Brain pericyte (primary cell): Measurements from ENCODE around the gene SMPD3.

Experiments used
- DNase-seq: peaks from one replicate; pipeline ENCODE4 v3.0.0-alpha.2; 2012; ENCODE audit warnings: low read depth, low spot score

The SMPD3 gene

GRCh38 chr16:68472581-68472980 is 24.3 kb upstream of the SMPD3 start:
- DNase-seq, result no peak

DNA sequence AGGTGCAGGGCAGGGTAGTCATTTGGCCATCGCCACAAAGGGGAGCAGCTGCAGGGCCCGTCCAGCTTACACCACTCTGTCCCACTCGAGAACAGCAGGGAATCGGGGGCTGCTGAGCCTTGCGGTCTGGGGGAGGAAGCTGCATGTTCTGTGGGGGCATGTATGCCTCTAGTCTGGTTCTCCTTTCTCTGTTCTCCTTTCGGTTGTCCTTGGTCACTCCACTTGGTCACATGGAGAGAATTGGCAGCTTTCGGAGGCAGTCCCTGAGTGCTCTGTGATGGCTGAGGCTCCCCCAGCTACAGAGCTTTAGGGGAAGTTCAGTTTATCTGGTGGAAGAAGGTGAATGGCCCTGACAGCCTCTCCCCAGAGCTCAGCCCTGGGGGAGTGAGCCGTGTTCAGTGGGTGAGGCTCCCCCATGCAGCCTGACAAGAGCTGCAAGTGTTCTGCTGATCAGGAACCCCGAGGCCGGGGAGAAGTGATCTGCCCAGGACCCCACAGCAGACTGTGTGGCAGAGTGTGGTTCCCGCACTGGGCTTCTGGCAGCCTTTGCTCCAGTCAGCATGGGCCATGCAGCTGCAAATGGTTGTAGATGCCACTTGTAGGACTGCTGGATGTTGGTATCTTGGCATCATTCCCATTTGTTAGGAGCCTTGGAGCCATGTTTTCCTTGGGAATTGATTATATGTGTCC is 22.3 kb upstream of the SMPD3 start:
- no peak for DNase-seq

- no peak for DNase-seq
These were observed 21.6 kb upstream of the SMPD3 start for GRCh38 chr16:68469796-68470460.

GRCh38 chr16:68468842-68469241 is 20.5 kb upstream of the SMPD3 start:
- no peak for DNase-seq

DNA sequence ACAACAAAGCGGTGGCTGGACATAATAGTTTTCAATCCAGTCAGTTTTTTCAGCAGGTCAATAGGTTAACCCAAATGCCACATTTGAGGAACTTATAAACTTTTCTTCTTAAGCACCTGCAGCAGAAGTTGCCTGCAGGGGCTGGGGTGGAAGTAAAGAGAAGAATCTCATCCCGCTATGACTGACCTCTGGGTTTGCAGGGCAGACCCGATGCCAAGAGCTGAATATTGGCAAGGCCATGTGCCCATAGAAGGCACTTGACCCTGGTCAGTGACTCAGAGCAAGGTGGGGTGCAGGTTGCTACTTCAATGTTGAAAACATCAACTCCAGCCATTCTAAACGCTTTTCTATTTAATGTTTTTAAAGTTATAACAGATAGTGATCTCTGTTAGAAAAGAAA is 17.9 kb upstream of the SMPD3 start:
- DNase-seq, result no peak

DNA sequence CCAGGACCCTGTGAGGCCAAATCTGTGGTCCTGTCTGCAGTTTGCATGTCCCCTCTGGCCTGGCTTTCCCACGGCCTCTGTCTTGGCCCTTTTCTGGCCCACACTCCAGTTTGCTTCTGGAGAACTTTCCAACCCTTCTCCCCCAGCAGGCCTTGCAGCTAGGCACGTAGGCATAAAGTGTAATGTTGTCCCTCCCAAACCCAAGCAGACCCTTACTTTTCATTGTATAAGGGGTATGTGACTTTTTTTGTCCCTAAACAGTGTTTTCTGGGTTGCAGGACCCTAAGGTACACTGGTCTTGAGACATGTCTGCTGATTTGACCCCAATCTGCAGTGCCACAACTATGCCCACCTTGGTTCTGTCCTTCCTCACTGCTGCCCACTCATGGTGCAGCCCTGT is 15.6 kb upstream of the SMPD3 start:
- DNase-seq, result no peak

DNA sequence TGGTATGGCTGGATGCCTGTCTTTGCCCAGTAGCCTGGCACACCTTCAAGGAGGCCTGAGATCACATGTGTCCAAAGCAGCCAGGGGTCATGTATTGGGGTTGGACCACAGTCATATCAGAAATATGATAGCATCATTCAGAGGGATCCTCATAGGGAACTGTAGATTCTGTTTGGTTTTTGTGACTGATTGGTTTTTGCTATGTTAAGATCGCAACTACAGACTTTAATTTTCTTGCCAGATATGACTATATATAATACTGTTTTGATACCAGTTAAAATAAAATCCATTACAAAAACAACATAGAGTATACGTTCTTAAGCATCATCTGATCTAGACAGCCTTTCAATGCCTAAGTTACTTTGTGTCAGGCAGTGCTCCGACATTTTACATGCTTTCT is 11.8 kb upstream of the SMPD3 start:
- DNase-seq, result no peak

- DNase-seq, result no peak
These were observed 11.1 kb upstream of the SMPD3 start for GRCh38 chr16:68459457-68459856.

DNA sequence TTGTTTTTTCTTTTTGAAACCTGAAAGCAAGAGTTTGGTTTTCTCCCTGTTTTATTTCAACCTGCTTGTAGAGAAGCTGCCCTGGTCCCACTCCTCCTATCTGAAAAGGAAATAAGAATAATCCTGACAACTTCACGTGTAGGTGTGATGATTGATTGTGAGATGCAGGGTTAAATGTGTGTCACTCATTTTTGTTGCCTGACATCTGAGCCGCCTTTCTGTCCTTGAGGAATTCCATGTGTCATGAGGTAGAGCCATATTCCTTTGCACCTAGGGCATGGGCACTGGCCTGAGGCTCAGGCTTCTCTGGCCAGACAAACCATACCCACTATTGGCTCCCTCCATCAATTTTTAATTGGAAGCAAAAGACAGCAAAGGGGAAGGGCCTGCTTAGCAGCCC is 10.2 kb upstream of the SMPD3 start:
- DNase-seq, result no peak

- no peak for DNase-seq
These were observed 9.8 kb upstream of the SMPD3 start for GRCh38 chr16:68458101-68458500.

- no peak for DNase-seq
These were observed 7.3 kb upstream of the SMPD3 start for GRCh38 chr16:68455631-68456030.

- no peak for DNase-seq
These were observed 6.7 kb upstream of the SMPD3 start for GRCh38 chr16:68454920-68455435.

DNA sequence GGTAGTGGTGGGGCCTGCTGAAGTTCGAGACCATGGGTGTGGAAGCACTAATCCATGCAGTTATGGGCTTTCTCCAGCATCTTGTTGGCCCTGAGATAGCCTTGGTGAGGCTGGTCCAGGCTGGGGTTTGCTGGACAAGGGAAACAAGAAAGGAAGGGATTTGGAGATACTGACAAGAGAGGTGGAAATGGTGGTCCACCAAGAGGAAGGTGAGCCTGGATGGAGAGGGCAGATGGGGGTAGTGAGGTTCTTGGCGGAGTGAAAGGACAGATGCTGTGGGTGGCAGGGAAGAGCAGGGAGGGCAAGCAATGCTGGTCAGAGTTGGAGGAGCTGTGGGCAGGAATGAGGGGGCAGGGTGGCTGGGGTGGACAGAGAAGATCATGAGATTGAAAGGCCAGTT is 5.5 kb upstream of the SMPD3 start:
- DNase-seq, result no peak

DNA sequence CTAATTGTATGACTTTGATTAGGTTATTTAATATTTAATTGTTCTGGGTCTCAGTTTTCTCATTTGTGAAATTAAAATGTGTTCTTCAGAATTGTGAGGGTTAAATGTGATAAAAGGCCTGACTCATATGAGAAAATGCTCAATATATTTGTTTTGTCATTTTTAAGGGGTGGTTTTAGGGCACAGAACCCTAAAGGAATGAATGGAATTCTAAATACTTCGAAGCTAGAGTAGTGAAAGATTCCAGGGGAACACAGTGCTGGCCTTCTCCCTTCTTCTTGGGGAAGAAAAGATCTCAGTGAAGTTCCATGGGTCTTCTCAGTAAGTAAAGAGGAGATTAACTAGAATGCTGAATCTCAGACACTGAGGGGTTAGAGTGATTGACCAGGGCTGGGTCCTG is 3.9 kb upstream of the SMPD3 start:
- DNase-seq, result no peak

DNA sequence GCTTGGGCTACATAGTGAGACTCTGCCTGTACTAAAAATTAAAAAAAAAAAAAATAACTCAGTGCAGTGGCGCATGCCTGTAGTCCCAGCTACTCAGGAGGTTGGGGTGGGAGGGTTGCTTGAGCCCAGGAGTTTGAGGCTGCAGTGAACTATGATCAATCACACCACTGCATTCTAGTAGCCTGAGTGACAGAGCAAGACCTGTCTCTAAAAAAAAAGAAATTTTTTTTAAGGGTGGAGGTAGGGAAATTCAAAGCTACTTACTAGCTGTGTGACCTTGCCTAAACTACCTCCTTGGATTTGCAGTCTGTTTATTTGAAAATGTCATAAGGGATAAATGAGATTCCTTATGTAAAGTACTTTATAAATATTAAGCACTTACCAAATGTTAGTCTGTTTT is 3.4 kb upstream of the SMPD3 start:
- DNase-seq, result no peak

GRCh38 chr16:68450741-68451255 is 2.5 kb upstream of the SMPD3 start:
- no peak for DNase-seq

DNA sequence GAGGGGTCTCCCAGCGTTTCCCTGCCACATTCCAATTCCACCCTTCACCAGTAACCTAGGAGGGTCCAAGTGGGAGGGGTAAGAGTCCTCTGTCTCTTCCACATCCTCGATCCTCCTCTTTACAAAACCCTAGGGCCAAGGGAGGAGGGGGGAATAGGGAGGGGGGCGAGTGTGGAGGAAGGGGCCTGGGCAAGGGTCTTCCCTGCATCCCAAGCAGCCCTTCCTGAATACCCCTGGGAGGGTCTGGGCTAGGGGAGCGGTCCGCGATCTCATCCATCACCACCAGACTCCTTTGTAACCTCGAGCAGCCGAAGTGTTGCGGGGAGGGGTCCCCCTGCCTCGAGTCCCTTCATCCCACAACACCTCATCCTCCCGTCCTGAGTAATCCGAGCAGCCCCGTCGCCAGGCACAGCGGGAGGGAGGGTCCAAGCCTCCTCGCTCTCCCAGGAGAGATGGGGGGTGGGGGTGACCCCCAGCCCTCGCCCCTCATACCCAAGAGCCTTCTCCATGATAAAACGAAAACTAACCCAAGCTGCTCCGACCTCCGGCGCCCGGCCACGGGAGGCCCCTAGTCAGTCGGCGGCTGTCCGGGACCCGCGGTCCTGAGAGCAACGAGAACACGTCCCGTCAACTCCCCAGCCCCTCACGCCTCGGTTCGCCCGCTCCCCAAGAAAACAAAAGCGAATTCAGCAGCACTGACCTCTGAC is 502 bp downstream of the SMPD3 start:
- DNase-seq, result no peak

DNA sequence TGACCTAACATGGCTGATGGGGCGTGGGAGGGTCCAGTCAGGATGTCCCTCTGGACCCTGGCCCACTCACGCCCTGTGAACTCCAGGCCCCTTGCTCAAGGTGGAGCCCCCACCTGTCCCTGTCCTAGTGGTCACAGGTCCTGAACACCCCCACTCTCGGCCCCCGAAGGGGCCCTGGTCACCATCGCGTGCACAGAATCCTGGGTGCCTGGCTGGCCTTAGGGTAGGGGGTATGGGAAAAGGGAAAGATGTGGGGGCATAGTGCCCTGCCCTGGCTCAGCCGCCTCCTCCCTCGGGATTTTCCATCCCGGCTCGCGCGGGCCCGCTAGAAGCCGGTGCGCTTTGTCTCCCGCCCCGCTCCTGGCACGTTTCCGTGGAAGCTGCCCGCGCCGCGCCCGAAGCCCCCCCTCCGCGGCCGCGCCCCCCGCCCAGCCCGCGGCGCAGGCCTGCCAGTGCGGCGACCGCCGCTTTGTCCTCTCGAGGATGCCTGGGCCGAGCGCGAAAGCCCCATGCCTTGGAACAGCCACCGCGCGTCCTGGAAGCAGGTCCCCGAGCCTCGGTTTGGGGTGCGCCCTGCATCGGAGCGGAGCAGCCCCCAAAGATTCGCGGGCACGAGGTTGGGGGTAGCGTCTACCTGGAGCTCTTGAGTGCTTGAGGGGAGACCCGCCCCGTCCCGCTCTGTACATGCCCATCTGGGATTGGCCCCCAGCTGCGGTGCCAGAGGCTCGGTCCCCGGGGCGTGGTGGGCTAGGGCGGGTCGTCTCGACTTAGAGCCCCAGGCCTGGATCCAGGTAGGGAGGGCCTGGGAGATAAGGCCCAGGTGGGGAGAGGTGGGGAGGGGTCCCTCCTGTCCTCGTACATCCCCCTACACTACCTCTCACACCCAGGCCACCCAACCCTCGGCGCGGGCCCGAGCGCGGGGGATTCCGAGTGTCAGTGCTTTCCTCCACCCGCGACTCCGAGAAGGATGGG is 1.3 kb downstream of the SMPD3 start:
- DNase-seq, result no peak

- no peak for DNase-seq
These were observed 2.9 kb downstream of the SMPD3 start for GRCh38 chr16:68445458-68445857.

- DNase-seq, result no peak
These were observed 4.2 kb downstream of the SMPD3 start for GRCh38 chr16:68444056-68444657.

- DNase-seq, result no peak
These were observed 11.7 kb downstream of the SMPD3 start for GRCh38 chr16:68436581-68436980.
